Epithelial cell of esophagus (primary cell): ENCODE data around the gene PEX16.

Source experiments
- DNase-seq: peaks from one replicate; pipeline ENCODE4 v3.0.0; 2010; ENCODE audit warnings: low read depth
- H3K4me3 ChIP-seq: 2 replicates; pipeline ENCODE4 v1.5.1; 2011; ENCODE audit warnings: mild to moderate bottlenecking, low read length, control low read depth
- CTCF ChIP-seq: IDR thresholded peaks from 2 replicates; pipeline ENCODE4 v1.5.1; 2011; ENCODE audit warnings: low read depth, mild to moderate bottlenecking, low read length, control low read depth, inconsistent platforms; ENCODE audit not compliant: insufficient read depth; ENCODE audit errors: missing control alignments

The PEX16 gene

GRCh38 chr11:45880772-45881570 lies 36.7 kb downstream of the PEX16 start:
- H3K4me3 ChIP-seq: no peak overlapping the region
- TF ChIP-seq CTCF: no peak
- DNase-seq: no peak

GRCh38 chr11:45879803-45880686 lies 37.6 kb downstream of the PEX16 start:
- DNase-seq: peak; percentile 12
- no peak for TF ChIP-seq CTCF
- no peak overlapping the region for H3K4me3 ChIP-seq

- no peak for TF ChIP-seq CTCF
These were observed 39.8 kb downstream of the PEX16 start for GRCh38 chr11:45877845-45878244.

GRCh38 chr11:45877221-45877620 lies 40.5 kb downstream of the PEX16 start:
- no peak overlapping the region for H3K4me3 ChIP-seq
- no peak for DNase-seq
- TF ChIP-seq CTCF: no peak

More at GRCh38 chr11:45877845-45878244, 39.8 kb downstream of the PEX16 start:
- no peak overlapping the region for H3K4me3 ChIP-seq
- DNase-seq: no peak

- TF ChIP-seq CTCF: no peak
- DNase-seq: no peak
- no peak overlapping the region for H3K4me3 ChIP-seq
These were observed 41.3 kb downstream of the PEX16 start for GRCh38 chr11:45876401-45876800.

- TF ChIP-seq CTCF: peak; percentile 70
- peak; percentile 78 for DNase-seq
- H3K4me3 ChIP-seq: no peak overlapping the region
These were observed 44.9 kb downstream of the PEX16 start for GRCh38 chr11:45872651-45873356.
